ACC112 (cell line): ENCODE data around the gene ABI2.

Source experiments
- H2AFZ ChIP-seq: fragments of 200-600 bp; sonication (generic); one replicate; pipeline ENCODE4 v1.6.0; 2017; ENCODE audit warnings: antibody characterized with exemption, low read length; ENCODE audit not compliant: unreplicated experiment
- H3K27ac ChIP-seq: fragments of 200-600 bp; sonication (generic); 2 replicates; pipeline ENCODE4 v1.5.1; 2014; ENCODE audit warnings: low read depth, mild to moderate bottlenecking, antibody characterized with exemption, low read length, moderate library complexity
- H3K27me3 ChIP-seq: fragments of 200-600 bp; sonication (generic); 2 replicates; pipeline ENCODE4 v1.6.1; 2014; ENCODE audit warnings: mild to moderate bottlenecking, antibody characterized with exemption, low read length, moderate library complexity, mixed read lengths; ENCODE audit not compliant: insufficient read depth
- H3K36me3 ChIP-seq: fragments of 200-600 bp; sonication (generic); 2 replicates; pipeline ENCODE4 v1.6.1; 2016; ENCODE audit warnings: mild to moderate bottlenecking, antibody characterized with exemption, low read length, moderate library complexity, mixed read lengths; ENCODE audit not compliant: insufficient read depth
- H3K4me1 ChIP-seq: fragments of 200-600 bp; sonication (generic); one replicate; pipeline ENCODE4 v1.6.1; 2016; ENCODE audit warnings: low read length, mixed read lengths; ENCODE audit not compliant: insufficient read depth, unreplicated experiment, control insufficient read depth
- H3K4me3 ChIP-seq: fragments of 200-600 bp; sonication (generic); 2 replicates; pipeline ENCODE4 v1.5.1; 2014; ENCODE audit warnings: mild to moderate bottlenecking, low read depth, low read length
- H3K79me2 ChIP-seq: fragments of 200-600 bp; sonication (generic); one replicate; pipeline ENCODE4 v1.6.0; 2016; ENCODE audit warnings: low read length; ENCODE audit not compliant: control insufficient read depth, unreplicated experiment, insufficient read depth

ABI2 gene

GRCh38 chr2:203470371-203470770 lies 142.2 kb downstream of the ABI2 start:
- Histone ChIP-seq H3K27me3 (no peaks in the 10 kb centered on the region), H2AFZ (no peak overlapping the region), H3K4me3 (no peak overlapping the region), H3K27ac (no peak overlapping the region), H3K79me2 (peaks cover 3% of the 10 kb centered on the region), H3K4me1 (no peaks in the 10 kb centered on the region), H3K36me3 (0 out of 2 replicates have a peak, but pooled peaks cover 7% of the 10 kb centered on the region)

- Histone ChIP-seq H3K27ac (no peak overlapping the region), H3K36me3 (0 out of 2 replicates have a peak, but pooled peaks cover 3% of the 10 kb centered on the region), H2AFZ (no peak overlapping the region), H3K4me1 (no peaks in the 10 kb centered on the region), H3K79me2 (peaks cover 3% of the 10 kb centered on the region), H3K4me3 (no peak overlapping the region), H3K27me3 (no peaks in the 10 kb centered on the region)
These were observed 143.1 kb downstream of the ABI2 start for GRCh38 chr2:203471323-203471722.

DNA sequence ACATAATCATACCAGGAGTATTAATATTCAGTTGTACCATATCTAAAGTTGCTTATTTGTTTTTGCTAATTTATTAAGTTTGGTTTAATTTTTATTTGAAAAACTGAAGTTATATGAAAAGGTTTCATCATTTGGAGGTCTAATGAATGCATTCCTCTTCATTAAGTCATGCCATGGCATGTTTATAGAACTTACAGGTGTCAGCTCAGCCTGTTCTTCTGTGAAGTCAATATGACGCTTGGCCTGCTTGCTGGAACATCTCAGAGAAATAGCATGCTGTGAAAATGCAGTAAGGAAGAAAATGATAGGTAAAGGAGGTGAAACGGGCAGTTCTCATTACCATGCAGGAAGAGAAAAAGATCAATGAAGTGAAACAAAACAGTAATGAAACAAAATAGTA lies 148.7 kb downstream of the ABI2 start:
- H3K4me3 ChIP-seq = no peak overlapping the region
- peaks cover 3% of the 10 kb centered on the region; the same call in 1 of the 2 replicates for H3K36me3 ChIP-seq
- H3K27me3 ChIP-seq = no peaks in the 10 kb centered on the region
- no peaks in the 10 kb centered on the region for H3K4me1 ChIP-seq
- H3K27ac ChIP-seq = no peak overlapping the region
- no peak overlapping the region for H2AFZ ChIP-seq
- peaks cover 16% of the 10 kb centered on the region for H3K79me2 ChIP-seq

DNA sequence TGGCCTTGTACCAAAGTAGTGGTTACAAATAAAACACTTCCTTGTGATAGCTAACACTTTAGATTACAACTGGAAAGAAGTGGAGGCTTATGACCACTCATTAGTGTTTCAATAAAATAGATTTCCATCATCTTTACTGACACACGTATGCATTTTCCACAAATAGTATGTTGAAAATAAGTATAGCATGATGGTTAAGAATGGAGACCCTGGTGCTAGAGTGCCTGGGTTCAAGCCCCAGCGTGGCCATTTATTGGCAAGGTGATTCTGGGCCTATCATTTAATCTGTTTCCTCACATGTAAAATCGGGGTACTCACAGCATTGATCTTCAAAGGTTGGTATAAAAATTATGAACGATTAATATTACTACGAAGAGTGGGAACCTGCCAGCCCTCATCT lies 152.4 kb downstream of the ABI2 start:
- Histone ChIP-seq H2AFZ (no peak overlapping the region), H3K4me3 (no peak overlapping the region), H3K36me3 (peaks cover 15% of the 10 kb centered on the region), H3K27me3 (no peaks in the 10 kb centered on the region), H3K79me2 (peaks cover 42% of the 10 kb centered on the region), H3K4me1 (no peaks in the 10 kb centered on the region), H3K27ac (no peak overlapping the region)

DNA sequence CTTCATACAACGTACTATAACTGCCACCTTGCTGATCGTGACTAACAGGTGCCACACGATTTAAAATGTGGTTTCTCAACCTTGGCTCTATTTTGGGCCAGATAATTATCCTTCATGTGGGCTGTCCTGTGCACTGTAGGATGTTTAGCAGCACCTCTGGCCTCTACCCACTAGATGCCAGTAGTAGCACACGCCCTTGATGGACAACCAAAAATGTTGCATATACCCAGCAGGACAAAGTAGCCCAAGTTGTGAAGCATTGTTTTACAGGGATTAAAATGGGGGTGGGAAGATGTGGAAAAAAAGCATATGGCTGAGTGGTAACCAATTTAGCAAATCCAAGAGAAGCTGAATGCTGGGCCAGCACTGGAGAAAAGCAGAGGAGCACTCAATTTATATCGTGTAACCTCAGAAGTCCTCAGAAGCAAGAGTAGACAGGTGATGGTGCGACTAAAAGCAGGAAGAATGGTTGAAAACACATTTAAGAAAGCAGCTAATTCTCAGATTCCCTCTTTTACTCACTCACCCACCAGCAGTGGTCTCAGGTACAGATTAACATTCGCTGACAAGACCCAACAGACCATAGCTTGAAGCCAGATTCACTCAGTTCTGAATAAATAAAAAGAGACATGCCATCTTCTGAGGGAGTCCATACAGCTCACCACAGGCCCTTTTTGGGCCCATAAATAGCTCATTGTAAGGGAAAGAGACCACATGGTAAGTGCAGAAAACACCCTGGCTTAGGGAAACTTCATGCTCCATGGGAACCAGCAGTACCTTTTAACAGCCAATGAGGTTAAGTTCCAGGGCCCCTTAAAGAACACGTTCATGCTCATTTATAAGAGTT lies 156.3 kb downstream of the ABI2 start:
- H3K4me1 ChIP-seq = peaks cover 1% of the 10 kb centered on the region
- no peak overlapping the region for H3K27ac ChIP-seq
- H3K79me2 ChIP-seq = peaks cover 49% of the 10 kb centered on the region
- no peaks in the 10 kb centered on the region for H3K27me3 ChIP-seq
- no peak overlapping the region for H3K4me3 ChIP-seq
- no peak overlapping the region for H2AFZ ChIP-seq
- peaks cover 23% of the 10 kb centered on the region for H3K36me3 ChIP-seq

GRCh38 chr2:203489531-203489930 lies 161.3 kb downstream of the ABI2 start:
- peaks cover 14% of the 10 kb centered on the region for H3K36me3 ChIP-seq
- no peak overlapping the region for H2AFZ ChIP-seq
- H3K79me2 ChIP-seq = peaks cover 37% of the 10 kb centered on the region
- H3K4me1 ChIP-seq = peaks cover 21% of the 10 kb centered on the region
- H3K27me3 ChIP-seq = no peaks in the 10 kb centered on the region
- no peak overlapping the region for H3K27ac ChIP-seq
- H3K4me3 ChIP-seq = no peak overlapping the region

- peaks cover 21% of the 10 kb centered on the region for H3K4me1 ChIP-seq
- H3K79me2 ChIP-seq = peaks cover 37% of the 10 kb centered on the region
- no peak overlapping the region for H3K4me3 ChIP-seq
- H3K27me3 ChIP-seq = no peaks in the 10 kb centered on the region
- no peak overlapping the region for H3K27ac ChIP-seq
- peaks cover 16% of the 10 kb centered on the region for H3K36me3 ChIP-seq
- no peak overlapping the region for H2AFZ ChIP-seq
These were observed 162.2 kb downstream of the ABI2 start for GRCh38 chr2:203490391-203490790.

DNA sequence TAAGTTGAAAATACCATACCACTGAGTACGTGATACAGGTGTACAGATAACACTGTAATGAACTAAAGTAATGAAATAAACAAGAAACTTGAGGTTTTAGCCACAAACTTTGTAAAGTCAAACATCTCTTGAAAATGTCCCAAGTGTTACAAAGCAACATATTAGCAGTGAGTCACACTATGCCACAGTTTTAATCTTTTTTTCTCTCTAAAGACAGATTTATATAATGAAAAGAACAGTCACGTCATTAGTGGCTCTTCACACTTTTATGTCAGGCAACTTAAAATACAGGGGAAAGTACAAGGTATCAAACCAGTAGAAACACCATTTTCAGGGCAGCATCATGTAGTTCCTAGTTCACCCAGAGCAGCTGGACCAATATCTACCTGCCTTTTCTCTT lies 164.8 kb downstream of the ABI2 start:
- peak overlapping the region; percentile 59 for H3K27ac ChIP-seq
- H3K4me3 ChIP-seq = peak overlapping the region; percentile 13; the same call in 1 of the 2 replicates
- peaks cover 24% of the 10 kb centered on the region for H3K4me1 ChIP-seq
- peaks cover 10% of the 10 kb centered on the region for H3K36me3 ChIP-seq
- H3K27me3 ChIP-seq = no peaks in the 10 kb centered on the region
- H2AFZ ChIP-seq = no peak overlapping the region
- peaks cover 50% of the 10 kb centered on the region for H3K79me2 ChIP-seq
